Raji (cell line): ENCODE data around the gene RASGEF1B.

ENCODE experiments used
- POLR2A ChIP-seq: IDR thresholded peaks from 2 replicates; pipeline ENCODE4 v1.6.1; 2011; ENCODE audit warnings: low read depth, low read length, control low read depth; ENCODE audit not compliant: insufficient read depth

The RASGEF1B gene

GRCh38 chr4:81457345-81457744 is 14.4 kb downstream of the RASGEF1B start:
- no peak for TF ChIP-seq POLR2A

- TF ChIP-seq POLR2A: no peak
Observed at GRCh38 chr4:81455897-81456296, 15.8 kb downstream of the RASGEF1B start.

- no peak for TF ChIP-seq POLR2A
Observed at GRCh38 chr4:81454948-81455347, 16.8 kb downstream of the RASGEF1B start.

GRCh38 chr4:81454499-81454898 is 17.2 kb downstream of the RASGEF1B start:
- TF ChIP-seq POLR2A: no peak

GRCh38 chr4:81453024-81453423 is 18.7 kb downstream of the RASGEF1B start:
- no peak for TF ChIP-seq POLR2A

- TF ChIP-seq POLR2A: no peak
Observed at GRCh38 chr4:81452452-81453006, 19.2 kb downstream of the RASGEF1B start.

- TF ChIP-seq POLR2A: no peak
Observed at GRCh38 chr4:81449015-81449414, 22.7 kb downstream of the RASGEF1B start.

- no peak for TF ChIP-seq POLR2A
Observed at GRCh38 chr4:81447566-81448229, 24.0 kb downstream of the RASGEF1B start.

- TF ChIP-seq POLR2A: no peak
Observed at GRCh38 chr4:81446634-81447033, 25.1 kb downstream of the RASGEF1B start.

- TF ChIP-seq POLR2A: no peak
Observed at GRCh38 chr4:81445196-81445595, 26.5 kb downstream of the RASGEF1B start.

- TF ChIP-seq POLR2A: no peak
Observed at GRCh38 chr4:81442484-81443085, 29.1 kb downstream of the RASGEF1B start.

GRCh38 chr4:81440949-81441348 is 30.8 kb downstream of the RASGEF1B start:
- no peak for TF ChIP-seq POLR2A

- TF ChIP-seq POLR2A: no peak
Observed at GRCh38 chr4:81436941-81437574, 34.6 kb downstream of the RASGEF1B start.

- TF ChIP-seq POLR2A: no peak
Observed at GRCh38 chr4:81436096-81436495, 35.6 kb downstream of the RASGEF1B start.

GRCh38 chr4:81432825-81433224 is 38.9 kb downstream of the RASGEF1B start:
- no peak for TF ChIP-seq POLR2A

- TF ChIP-seq POLR2A: no peak
Observed at GRCh38 chr4:81431971-81432370, 39.7 kb downstream of the RASGEF1B start.

- TF ChIP-seq POLR2A: no peak
Observed at GRCh38 chr4:81429607-81430006, 42.1 kb downstream of the RASGEF1B start.

- TF ChIP-seq POLR2A: no peak
Observed at GRCh38 chr4:81429031-81429430, 42.7 kb downstream of the RASGEF1B start.
